ENCODE results near the gene CAPN12. TPM values are rescaled to one million over a fixed set of nuclear protein-coding genes. Genes with fewer than 3 reads are reported as not detected.

Gene CAPN12
- total and polyA plus RNA-seq, 10 of the 15 experiments (the other 5 are each of a cell fraction or from before 2014, with no cell fraction given): 0.64 to 4.6 (median 2.0) TPM

GRCh38 chr19:38698225-38699026, 45.8 kb downstream of the CAPN12 start (continued):
- TF ChIP-seq PBX3 (IDR thresholded peaks at IDR 0.05; ENCODE audit: insufficient replicate concordance, low read depth, low read length): no peak
- TF ChIP-seq, protein P1, sequence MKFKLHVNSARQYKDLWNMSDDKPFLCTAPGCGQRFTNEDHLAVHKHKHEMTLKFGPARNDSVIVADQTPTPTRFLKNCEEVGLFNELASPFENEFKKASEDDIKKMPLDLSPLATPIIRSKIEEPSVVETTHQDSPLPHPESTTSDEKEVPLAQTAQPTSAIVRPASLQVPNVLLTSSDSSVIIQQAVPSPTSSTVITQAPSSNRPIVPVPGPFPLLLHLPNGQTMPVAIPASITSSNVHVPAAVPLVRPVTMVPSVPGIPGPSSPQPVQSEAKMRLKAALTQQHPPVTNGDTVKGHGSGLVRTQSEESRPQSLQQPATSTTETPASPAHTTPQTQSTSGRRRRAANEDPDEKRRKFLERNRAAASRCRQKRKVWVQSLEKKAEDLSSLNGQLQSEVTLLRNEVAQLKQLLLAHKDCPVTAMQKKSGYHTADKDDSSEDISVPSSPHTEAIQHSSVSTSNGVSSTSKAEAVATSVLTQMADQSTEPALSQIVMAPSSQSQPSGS (IDR thresholded peaks at IDR 0.05; ENCODE audit: low read length): no peak

GRCh38 chr19:38697641-38698071, 46.6 kb downstream of the CAPN12 start:
- ChIA-PET CTCF (no interaction called here), SMC1A (ENCODE audit: uncharacterized antibody, unreplicated experiment) (no interaction called here), RAD21 (ENCODE audit: unreplicated experiment) (interaction anchor here (0.7 kb wide), 1 partner anchor 219 kb away, joined by 3 read pairs; no protein-coding TSS in a partner anchor), POLR2A (no interaction called here)
- ATAC-seq (no peak), FAIRE-seq (no peak), DNase-seq (ENCODE audit: low read depth, low spot score) (no peak)
- Histone ChIP-seq H3K27me3 (replicated peaks in 1 of 2; ENCODE audit: control insufficient read depth in 2 of 2, insufficient read depth in 2 of 2, low read length in 1 of 2) (no peaks in the 10 kb centered on the region), H3K36me3 (ENCODE audit: control insufficient read depth in 2 of 2, insufficient read depth in 2 of 2, low read length in 1 of 2) (peaks cover 26 to 40% of the 10 kb centered on the region in 2 experiments; a peak in 3 of 4 replicates), H3K79me2 (ENCODE audit: control insufficient read depth, insufficient read depth, low read length) (peaks cover 33% of the 10 kb centered on the region), H3K27ac (ENCODE audit: control insufficient read depth, insufficient read depth) (no peak overlapping the region), H4K20me1 (ENCODE audit: control insufficient read depth, insufficient read depth) (0 out of 2 replicates have a peak, but pooled peaks cover 5% of the 10 kb centered on the region), H3K9ac (ENCODE audit: control insufficient read depth, insufficient read depth, low read length) (no peak overlapping the region), H3K9me3 (replicated peaks; ENCODE audit: control insufficient read depth, insufficient read depth, low read length) (no peaks in the 10 kb centered on the region), H3K4me1 (ENCODE audit: control insufficient read depth, insufficient read depth, low read length) (peaks cover 47% of the 10 kb centered on the region), H3K4me3 (no peak overlapping the region), H2AFZ (ENCODE audit: control insufficient read depth, low read depth, low read length) (no peak overlapping the region), H3K4me2 (ENCODE audit: control insufficient read depth, insufficient read depth) (no peak overlapping the region)
- in situ Hi-C loops (cut with MboI) (no loop called here), intact Hi-C loops (cut with micrococcal nuclease; ENCODE audit: unreplicated experiment) (no loop called here)
- 91% methylated on average over 11 of the region's 11 CpGs for WGBS (ENCODE audit: insufficient coverage, insufficient replicate concordance, low lambda C conversion rate, missing lambda C conversion rate)
- TF ChIP-seq CUX1 (IDR thresholded peaks at IDR 0.05; ENCODE audit: insufficient replicate concordance, low read depth, low read length) (no peak), HDGF (IDR thresholded peaks at IDR 0.05) (no peak), IKZF1 (conservative IDR thresholded peaks at IDR 0.05) (no peak), IKZF2 (IDR thresholded peaks at IDR 0.05) (no peak), ZBTB33 (IDR thresholded peaks at IDR 0.05) (no peak), ZNF24 (IDR thresholded peaks at IDR 0.05) (no peak)
- no TSS peak for BruUV-seq (replicated peaks)

All from GM12878 (cell line).